B cell (primary cell): Measurements from ENCODE around the gene MAST2. TPM values are rescaled to one million over a fixed set of nuclear protein-coding genes. Genes with fewer than 3 reads are reported as not detected.

ENCODE experiments used
- ATAC-seq: fragments of 200-7000 bp; cut with Tn5 transposase; one replicate; pipeline ENCODE4 v1.10.0; 2021; ENCODE audit warnings: low read depth, mild to moderate bottlenecking, moderate number of reproducible peaks, moderate library complexity
- CTCF ChIA-PET: fragments of 350-600 bp; sonication (Branson Sonifier 250); formaldehyde crosslinking; loops from one replicate; lab custom pipeline; 2021; ENCODE audit warnings: antibody characterized with exemption, inconsistent platforms; lab: Charles Lee
- POLR2A ChIA-PET: fragments of 350-600 bp; sonication (Branson Sonifier 250); formaldehyde crosslinking; loops from one replicate; lab custom pipeline; 2021; ENCODE audit warnings: antibody characterized with exemption; lab: Charles Lee
- DNase-seq: peaks from one replicate; pipeline ENCODE4 v3.0.0; 2013
- H2AFZ ChIP-seq: 2 replicates; pipeline ENCODE4 v1.6.1; 2012; ENCODE audit warnings: mild to moderate bottlenecking, low read depth, low read length; ENCODE audit not compliant: insufficient read depth, poor library complexity, severe bottlenecking
- H3K27ac ChIP-seq, 2 donors: 1 replicate in 1 of 2; 2 replicates in 1 of 2; pipeline ENCODE4 v1.5.1; 2012 to 2013; ENCODE audit warnings: low read length in 2 of 2, mild to moderate bottlenecking in 2 of 2, moderate library complexity in 1 of 2
- H3K27me3 ChIP-seq, 4 experiments: fragments of 200-600 bp in 1 of 4; sonication (generic) in 1 of 4; replicated peaks in 1 of 4; 1 replicate in 2 of 4; 2 replicates in 2 of 4; pipeline versions ENCODE4 v1.6.1 to v1.7.0; 2013 to 2016; ENCODE audit warnings: low read length in 3 of 4, mild to moderate bottlenecking in 2 of 4, mixed read lengths in 1 of 4, moderate library complexity in 1 of 4; ENCODE audit not compliant: insufficient read depth in 4 of 4, control insufficient read depth in 3 of 4; ENCODE audit errors: control extremely low read depth in 1 of 4
- H3K36me3 ChIP-seq, 2 experiments: replicated peaks in 1 of 2; 1 replicate in 1 of 2; 2 replicates in 1 of 2; pipeline versions ENCODE4 v1.6.1 to v1.7.1; 2013; ENCODE audit warnings: low read length in 1 of 2; ENCODE audit not compliant: insufficient read depth in 2 of 2, control insufficient read depth in 1 of 2; ENCODE audit errors: control extremely low read depth in 1 of 2, extremely low read depth in 1 of 2
- H3K4me1 ChIP-seq, 2 donors: fragments of 200-600 bp in 1 of 2; sonication (generic) in 1 of 2; 1 replicate in 1 of 2; 2 replicates in 1 of 2; pipeline versions ENCODE4 v1.5.1 to v1.6.1; 2013 to 2017; ENCODE audit warnings: low read length in 2 of 2; ENCODE audit not compliant: control insufficient read depth in 2 of 2, insufficient read depth in 2 of 2
- H3K4me2 ChIP-seq: replicated peaks from 2 replicates; pipeline ENCODE3; 2012; ENCODE audit warnings: mild to moderate bottlenecking, low read depth, low read length; ENCODE audit not compliant: poor library complexity, severe bottlenecking
- H3K4me3 ChIP-seq, 5 experiments: fragments of 200-600 bp in 1 of 5; sonication (generic) in 1 of 5; 1 replicate in 3 of 5; 2 replicates in 2 of 5; pipeline versions ENCODE4 v1.5.1 to v1.7.0; 2011 to 2016; ENCODE audit warnings: low read length in 4 of 5, mild to moderate bottlenecking in 4 of 5, low read depth in 2 of 5, control low read depth in 1 of 5, moderate library complexity in 1 of 5; ENCODE audit not compliant: insufficient read depth in 1 of 5; ENCODE audit errors: control extremely low read depth in 1 of 5, extremely low read depth in 1 of 5
- H3K79me2 ChIP-seq: fragments of 200-600 bp; sonication (generic); one replicate; pipeline ENCODE4 v1.6.0; 2016; ENCODE audit warnings: low read length; ENCODE audit not compliant: control insufficient read depth, insufficient read depth
- H3K9ac ChIP-seq: fragments of 200-600 bp; sonication (generic); 2 replicates; pipeline ENCODE4 v1.6.1; 2017; ENCODE audit warnings: mild to moderate bottlenecking, low read length, moderate library complexity
- H3K9me3 ChIP-seq, 3 donors: one replicate each; pipeline versions ENCODE4 v1.6.1 to v1.7.1; 2013; ENCODE audit warnings: low read length in 2 of 3; ENCODE audit not compliant: control insufficient read depth in 2 of 3, insufficient read depth in 1 of 3; ENCODE audit errors: control extremely low read depth in 1 of 3
- H4K20me1 ChIP-seq: 2 replicates; pipeline ENCODE4 v1.6.0; 2012; ENCODE audit warnings: mild to moderate bottlenecking, low read length; ENCODE audit not compliant: insufficient read depth, control insufficient read depth, poor library complexity, severe bottlenecking
- H3K27ac Mint-ChIP-seq: one replicate; pipeline ENCODE4 v1.8.0; 2021; ENCODE audit warnings: mixed read lengths
- H3K27me3 Mint-ChIP-seq: one replicate; pipeline ENCODE4 v1.8.0; 2021; ENCODE audit warnings: mixed read lengths
- H3K4me1 Mint-ChIP-seq: one replicate; pipeline ENCODE4 v1.8.0; 2021; ENCODE audit warnings: mixed read lengths
- H3K4me3 Mint-ChIP-seq: one replicate; pipeline ENCODE4 v1.8.0; 2021; ENCODE audit warnings: mixed read lengths
- H3K9me3 Mint-ChIP-seq: one replicate; pipeline ENCODE4 v1.8.0; 2022; ENCODE audit warnings: mixed read lengths; ENCODE audit not compliant: insufficient read depth
- EZH2 ChIP-seq: IDR thresholded peaks from 2 replicates; pipeline ENCODE4 v1.6.1; 2012; ENCODE audit warnings: borderline replicate concordance, low read depth, mild to moderate bottlenecking, moderate library complexity, low read length; ENCODE audit not compliant: insufficient read depth, poor library complexity, severe bottlenecking
- WGBS: methylation state at CpG from one replicate; pipeline ENCODE4 v1.1.5; 2013; ENCODE audit warnings: missing lambda C conversion rate; ENCODE audit not compliant: insufficient coverage; 5-methylcytosine and 5-hydroxymethylcytosine counted together
- intact Hi-C: fragments of 100-400 bp; cut with micrococcal nuclease; formaldehyde crosslinking; loops from one replicate; pipeline ENCODE4 v1.10.0; 2022
- polyA plus RNA-seq: library from polyadenylated mRNA; depleted of rRNA; stranded (reverse); fragments of >200 nt; gene quantifications from 2 replicates; pipeline ENCODE4 v1.2.3, GENCODE V29; 2012
- total RNA-seq, 2 donors: library from RNA; stranded (reverse); fragments of 120-200 nt in 1 of 2; gene quantifications; 1 replicate in 1 of 2; 2 replicates in 1 of 2; pipeline versions ENCODE4 v1.2.3 to v1.2.4, GENCODE V29; 2013 to 2022
- TF ChIP-seq, protein P1 (sequence below): fragments of 200-600 bp; IDR thresholded peaks from one replicate; pipeline ENCODE4 v1.8.0; 2022; ENCODE audit warnings: antibody characterized with exemption, mild to moderate bottlenecking

Gene MAST2
- total and polyA plus RNA-seq, 2 donors (not counting 1 experiment from before 2014, with no cell fraction given): 12.5 to 23.3 TPM

DNA sequence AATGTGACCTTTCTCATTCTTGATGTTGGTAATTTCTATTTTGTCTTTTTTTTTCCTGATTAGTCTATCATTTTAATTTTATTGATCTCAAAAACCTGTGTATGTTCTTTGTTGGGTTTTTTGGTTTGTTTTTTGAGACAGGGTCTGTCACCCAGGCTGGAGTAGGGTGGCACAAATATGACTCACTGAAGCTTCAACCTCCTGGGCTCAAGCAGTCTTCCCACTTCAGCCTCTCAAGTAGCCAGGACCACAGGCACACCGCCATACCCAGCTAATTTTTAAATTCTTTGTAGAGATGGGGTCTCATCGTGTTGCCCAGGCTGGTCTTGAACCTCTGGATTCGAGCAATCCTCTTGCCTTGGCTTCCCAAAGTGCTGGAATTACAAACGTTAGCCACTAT lies 183.8 kb downstream of the MAST2 start:
- H3K27ac Mint-ChIP-seq: no peak overlapping the region
- no peaks in the 10 kb centered on the region for H3K27me3 Mint-ChIP-seq
- Histone ChIP-seq H2AFZ (no peak overlapping the region), H3K79me2 (no peaks in the 10 kb centered on the region), H3K27me3 (no peaks in the 10 kb centered on the region), H3K36me3 (no peaks in the 10 kb centered on the region), H3K4me3 (no peak overlapping the region), H3K27ac (no peak overlapping the region), H3K9me3 (no peaks in the 10 kb centered on the region), H3K9ac (no peak overlapping the region), H3K4me1 (peaks cover 0 to 10% of the 10 kb centered on the region in 2 donors), H4K20me1 (no peaks in the 10 kb centered on the region), H3K4me2 (no peak overlapping the region)
- ChIA-PET CTCF (no interaction called here), POLR2A (no interaction called here)
- no peak for ATAC-seq
- peaks cover 9% of the 10 kb centered on the region for H3K4me1 Mint-ChIP-seq
- no peak for TF ChIP-seq EZH2
- TF ChIP-seq, protein P1, sequence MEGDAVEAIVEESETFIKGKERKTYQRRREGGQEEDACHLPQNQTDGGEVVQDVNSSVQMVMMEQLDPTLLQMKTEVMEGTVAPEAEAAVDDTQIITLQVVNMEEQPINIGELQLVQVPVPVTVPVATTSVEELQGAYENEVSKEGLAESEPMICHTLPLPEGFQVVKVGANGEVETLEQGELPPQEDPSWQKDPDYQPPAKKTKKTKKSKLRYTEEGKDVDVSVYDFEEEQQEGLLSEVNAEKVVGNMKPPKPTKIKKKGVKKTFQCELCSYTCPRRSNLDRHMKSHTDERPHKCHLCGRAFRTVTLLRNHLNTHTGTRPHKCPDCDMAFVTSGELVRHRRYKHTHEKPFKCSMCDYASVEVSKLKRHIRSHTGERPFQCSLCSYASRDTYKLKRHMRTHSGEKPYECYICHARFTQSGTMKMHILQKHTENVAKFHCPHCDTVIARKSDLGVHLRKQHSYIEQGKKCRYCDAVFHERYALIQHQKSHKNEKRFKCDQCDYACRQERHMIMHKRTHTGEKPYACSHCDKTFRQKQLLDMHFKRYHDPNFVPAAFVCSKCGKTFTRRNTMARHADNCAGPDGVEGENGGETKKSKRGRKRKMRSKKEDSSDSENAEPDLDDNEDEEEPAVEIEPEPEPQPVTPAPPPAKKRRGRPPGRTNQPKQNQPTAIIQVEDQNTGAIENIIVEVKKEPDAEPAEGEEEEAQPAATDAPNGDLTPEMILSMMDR: no peak
- no peak for DNase-seq
- intact Hi-C loops: no loop called here
- no peak overlapping the region for H3K4me3 Mint-ChIP-seq
- no peaks in the 10 kb centered on the region for H3K9me3 Mint-ChIP-seq
- WGBS: no CpG with 5 or more reads among the region's 4 CpGs

DNA sequence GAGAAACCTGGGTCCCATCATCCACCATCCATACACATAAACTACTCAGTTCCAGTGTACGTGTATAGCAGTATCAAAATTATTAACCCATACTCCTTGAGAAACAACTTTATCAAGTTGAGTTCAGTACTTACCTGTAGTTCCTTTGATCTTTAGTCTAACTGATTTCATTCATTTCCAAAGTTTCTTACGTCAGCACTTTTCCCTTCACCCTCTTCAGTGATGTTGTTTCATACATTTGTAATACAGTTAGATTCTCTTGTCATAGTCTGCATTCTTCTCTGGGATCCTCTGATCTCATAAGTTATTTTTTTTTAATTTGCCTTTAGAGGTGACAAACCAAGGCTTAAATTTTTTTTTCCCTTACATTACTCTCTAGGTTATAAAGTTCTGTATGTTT lies 185.8 kb downstream of the MAST2 start:
- no peak overlapping the region for H3K27ac Mint-ChIP-seq
- ATAC-seq (no peak), DNase-seq (no peak)
- H3K4me3 Mint-ChIP-seq: no peak overlapping the region
- Histone ChIP-seq H3K9me3 (no peaks in the 10 kb centered on the region), H3K36me3 (no peaks in the 10 kb centered on the region), H2AFZ (no peak overlapping the region), H3K4me3 (no peak overlapping the region), H3K27me3 (no peaks in the 10 kb centered on the region), H3K79me2 (no peaks in the 10 kb centered on the region), H3K4me1 (peaks cover 0 to 10% of the 10 kb centered on the region in 2 donors), H3K27ac (no peak overlapping the region), H4K20me1 (no peaks in the 10 kb centered on the region), H3K4me2 (no peak overlapping the region), H3K9ac (no peak overlapping the region)
- H3K4me1 Mint-ChIP-seq: peaks cover 9% of the 10 kb centered on the region
- CTCF ChIA-PET: no interaction called here
- no peaks in the 10 kb centered on the region for H3K9me3 Mint-ChIP-seq
- intact Hi-C loops: no loop called here
- no peak for TF ChIP-seq EZH2
- TF ChIP-seq, protein P1: no peak
- POLR2A ChIA-PET: no interaction called here
- 100% methylated on average over 1 of the region's 2 CpGs for WGBS
- no peaks in the 10 kb centered on the region for H3K27me3 Mint-ChIP-seq
